BLaER1 treated with 17β-estradiol and CSF1 and Interleukin-3, amounts not matched to agents 10 nM and 100 nM (cell line): Measurements from ENCODE around the gene CA5B.

Experiments used
- H3K27ac ChIP-seq, 11 experiments: shearing (Covaris generic); formaldehyde crosslinking; 2 replicates each; pipeline ENCODE4 v1.8.1; 2022
- H3K27me3 ChIP-seq, 11 experiments: shearing (Covaris generic); formaldehyde crosslinking; 2 replicates each; pipeline ENCODE4 v1.8.1; 2022
- H3K36me3 ChIP-seq, 11 experiments: shearing (Covaris generic); formaldehyde crosslinking; 2 replicates each; pipeline ENCODE4 v1.8.1; 2022
- H3K4me1 ChIP-seq, 10 experiments: shearing (Covaris generic); formaldehyde crosslinking; 2 replicates each; pipeline ENCODE4 v1.8.1; 2022
- H3K4me2 ChIP-seq, 11 experiments: shearing (Covaris generic); formaldehyde crosslinking; 2 replicates each; pipeline ENCODE4 v1.8.1; 2022
- H3K4me3 ChIP-seq, 10 experiments: shearing (Covaris generic); formaldehyde crosslinking; 2 replicates each; pipeline ENCODE4 v1.8.1; 2022
- H3K9ac ChIP-seq, 11 experiments: shearing (Covaris generic); formaldehyde crosslinking; 2 replicates each; pipeline ENCODE4 v1.8.1; 2022
- H3K9me3 ChIP-seq, 11 experiments: shearing (Covaris generic); formaldehyde crosslinking; replicated peaks in 1 of 11; 2 replicates each; pipeline ENCODE4 v1.8.1; 2022
- H4K20me1 ChIP-seq, 11 experiments: shearing (Covaris generic); formaldehyde crosslinking; 2 replicates each; pipeline ENCODE4 v1.8.1; 2022
- Cebpa-rat ChIP-seq, 11 experiments: shearing (Covaris generic); IDR thresholded peaks; 2 replicates each; pipeline ENCODE4 v1.8.1; 2022

CA5B gene

DNA sequence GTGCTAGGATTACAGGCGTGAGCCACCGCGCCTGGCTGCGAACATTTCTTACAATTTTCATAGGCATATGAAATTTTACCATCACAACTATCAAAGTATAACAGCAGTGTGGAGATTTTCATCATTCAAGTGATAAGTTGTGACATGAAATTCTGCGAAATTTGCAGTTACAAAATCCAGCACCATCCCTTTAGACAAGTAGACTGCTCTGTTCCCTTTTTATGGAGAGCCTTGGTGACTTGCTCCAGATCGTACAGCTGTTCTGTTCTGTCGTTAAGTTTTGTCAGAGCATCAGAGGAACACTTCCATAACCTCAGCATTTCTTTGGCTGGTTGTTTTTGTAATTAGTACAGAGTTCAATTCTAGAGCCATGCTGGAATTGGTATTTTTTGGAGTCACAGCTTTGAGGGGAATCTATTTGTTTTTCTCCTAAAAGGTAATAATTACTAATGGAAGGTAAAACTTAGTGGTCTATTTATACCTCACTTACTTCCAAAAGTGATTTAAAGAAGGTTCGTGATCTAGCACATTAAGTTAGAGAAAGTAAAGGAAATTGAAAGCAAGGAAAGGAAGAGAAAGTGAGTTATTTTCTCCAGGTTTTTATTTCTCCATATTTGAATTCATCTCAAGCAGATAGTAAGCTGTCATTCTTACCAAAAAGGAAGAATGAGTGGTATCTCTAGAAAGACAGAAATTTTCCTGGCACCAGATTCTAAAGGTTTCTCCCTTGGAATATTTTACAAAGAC is 74.3 kb downstream of the CA5B start:
- Histone ChIP-seq H3K27me3 (peaks cover 0 to 6% (median 0%) of the 10 kb centered on the region in 11 experiments; a peak in 1 of 22 replicates), H3K4me1 (peaks cover 14 to 33% (median 20%) of the 10 kb centered on the region in 10 experiments), H3K9ac (no peak overlapping the region), H3K9me3 (no peaks in the 10 kb centered on the region), H3K36me3 (peaks cover 79 to 99% (median 89%) of the 10 kb centered on the region in 11 experiments), H4K20me1 (peaks cover 0 to 13% (median 5%) of the 10 kb centered on the region in 11 experiments; a peak in 4 of 22 replicates), H3K27ac (no peak overlapping the region), H3K4me3 (no peak overlapping the region), H3K4me2 (no peak overlapping the region)
- TF ChIP-seq Cebpa-rat (IDR thresholded peaks at IDR 0.05): no peak

DNA sequence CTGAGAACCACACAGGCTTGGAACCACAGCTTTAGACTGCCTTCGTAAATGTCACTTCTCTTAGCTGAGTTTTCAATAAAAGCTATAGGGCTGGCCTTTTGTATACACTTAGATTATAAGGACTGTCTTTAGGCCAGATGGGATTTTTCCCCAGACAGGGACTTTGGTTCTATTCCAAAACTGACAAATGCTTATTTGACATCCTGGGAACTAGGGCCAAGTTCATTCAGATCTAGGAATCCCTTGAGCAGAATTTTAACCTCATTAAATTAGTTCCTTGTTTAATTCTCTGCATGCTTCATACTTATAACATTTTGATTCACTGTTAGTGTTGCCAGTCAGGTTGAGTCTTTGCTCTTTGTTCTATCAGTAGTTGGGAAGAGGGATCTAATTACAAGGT is 75.3 kb downstream of the CA5B start:
- Histone ChIP-seq H3K4me3 (no peak overlapping the region), H3K36me3 (peaks cover 74 to 99% (median 89%) of the 10 kb centered on the region in 11 experiments), H3K4me2 (no peak overlapping the region), H3K4me1 (peaks cover 14 to 34% (median 21%) of the 10 kb centered on the region in 10 experiments), H3K27ac (no peak overlapping the region), H3K9ac (no peak overlapping the region), H3K9me3 (no peaks in the 10 kb centered on the region), H4K20me1 (peaks cover 0 to 13% (median 5%) of the 10 kb centered on the region in 11 experiments; a peak in 4 of 22 replicates), H3K27me3 (peaks cover 0 to 6% (median 0%) of the 10 kb centered on the region in 11 experiments; a peak in 1 of 22 replicates)
- TF ChIP-seq Cebpa-rat (IDR thresholded peaks at IDR 0.05): no peak

DNA sequence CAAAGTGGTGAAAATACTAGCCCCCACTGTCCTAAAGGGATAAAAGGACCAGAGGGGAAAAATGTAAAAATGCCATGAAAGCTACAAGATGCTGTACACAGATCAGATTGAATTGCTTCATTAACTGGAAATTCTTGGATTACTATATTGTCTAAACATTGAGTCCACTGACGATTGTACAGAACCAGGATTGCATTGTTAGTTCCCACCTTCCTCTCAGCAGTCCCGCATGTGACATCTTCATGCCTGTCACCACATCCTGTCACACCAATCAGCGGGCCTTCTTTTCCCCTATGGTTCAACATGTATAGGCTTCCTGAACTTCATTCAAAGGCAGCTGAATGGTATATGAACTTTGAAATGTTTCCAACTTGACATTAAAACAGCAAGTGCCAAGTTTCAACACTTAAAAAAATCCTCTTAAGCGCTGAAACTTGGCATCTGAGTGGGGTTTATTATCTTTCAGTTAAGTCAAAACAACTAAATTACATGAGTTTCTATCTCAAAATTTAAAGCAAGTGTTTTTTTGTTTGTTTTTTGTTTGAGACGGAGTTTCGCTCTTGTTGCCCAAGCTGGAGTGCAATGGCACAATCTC is 76.8 kb downstream of the CA5B start:
- Histone ChIP-seq H3K27me3 (peaks cover 0 to 4% (median 0%) of the 10 kb centered on the region in 11 experiments; a peak in 1 of 22 replicates), H3K4me2 (peak overlapping the region in 1 of 11 experiments; percentile 19; a peak in 2 of 22 replicates), H4K20me1 (peaks cover 0 to 16% (median 5%) of the 10 kb centered on the region in 11 experiments; a peak in 5 of 22 replicates), H3K9me3 (no peaks in the 10 kb centered on the region), H3K4me1 (peaks cover 14 to 34% (median 21%) of the 10 kb centered on the region in 10 experiments), H3K27ac (no peak overlapping the region), H3K4me3 (no peak overlapping the region), H3K9ac (no peak overlapping the region), H3K36me3 (peaks cover 74 to 99% (median 90%) of the 10 kb centered on the region in 11 experiments)
- TF ChIP-seq Cebpa-rat (IDR thresholded peaks at IDR 0.05): no peak

DNA sequence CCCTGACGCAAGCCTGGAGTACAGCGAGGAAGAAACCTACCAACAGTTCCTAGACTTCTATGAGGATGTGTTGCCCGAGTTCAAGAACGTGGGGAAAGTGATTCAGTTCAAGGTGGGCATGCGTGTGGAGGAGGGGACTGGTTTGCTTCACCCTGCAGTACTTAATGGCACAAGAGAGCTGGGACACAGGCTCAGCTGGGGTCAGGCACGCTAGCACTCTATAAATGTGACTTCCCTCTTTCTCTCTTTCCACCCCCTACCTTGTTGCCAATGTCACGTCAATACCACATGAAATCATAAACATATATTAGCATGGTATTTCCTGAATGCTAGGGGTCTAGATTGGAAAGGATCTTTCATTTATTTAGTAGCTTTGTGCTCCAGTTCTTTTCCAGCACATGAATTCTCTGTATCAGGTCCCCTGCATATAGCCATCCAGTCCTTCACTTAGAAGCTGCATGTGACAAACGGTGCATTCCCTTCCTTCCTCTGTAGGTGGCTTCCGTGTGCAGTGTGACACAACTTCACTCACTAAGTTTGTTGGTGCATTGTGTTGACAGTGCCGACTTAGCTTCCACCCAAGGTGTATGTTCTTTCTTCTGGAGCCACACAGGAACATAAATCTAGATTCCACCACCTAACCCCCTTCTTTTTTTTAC is 77.8 kb downstream of the CA5B start:
- peaks cover 79 to 99% (median 91%) of the 10 kb centered on the region in 11 experiments for H3K36me3 ChIP-seq
- peaks cover 0 to 18% (median 6%) of the 10 kb centered on the region in 11 experiments; a peak in 6 of 22 replicates for H4K20me1 ChIP-seq
- H3K27me3 ChIP-seq: peaks cover 0 to 2% (median 0%) of the 10 kb centered on the region in 11 experiments; a peak in 1 of 22 replicates
- no peak overlapping the region for H3K4me3 ChIP-seq
- H3K9ac ChIP-seq: 0 out of 22 replicates have a peak overlapping the region, but pooled peaks of 2 of the 11 experiments have one; percentile 1 to 47
- H3K27ac ChIP-seq: peak overlapping the region in 9 of 11 experiments; percentile 14 to 65 (median 54); a peak in 14 of 22 replicates
- peak overlapping the region; percentile 18 to 72 (median 41); a peak in 16 of 22 replicates for H3K4me2 ChIP-seq
- no peaks in the 10 kb centered on the region for H3K9me3 ChIP-seq
- TF ChIP-seq Cebpa-rat (IDR thresholded peaks at IDR 0.05): no peak
- H3K4me1 ChIP-seq: peaks cover 14 to 34% (median 21%) of the 10 kb centered on the region in 10 experiments

DNA sequence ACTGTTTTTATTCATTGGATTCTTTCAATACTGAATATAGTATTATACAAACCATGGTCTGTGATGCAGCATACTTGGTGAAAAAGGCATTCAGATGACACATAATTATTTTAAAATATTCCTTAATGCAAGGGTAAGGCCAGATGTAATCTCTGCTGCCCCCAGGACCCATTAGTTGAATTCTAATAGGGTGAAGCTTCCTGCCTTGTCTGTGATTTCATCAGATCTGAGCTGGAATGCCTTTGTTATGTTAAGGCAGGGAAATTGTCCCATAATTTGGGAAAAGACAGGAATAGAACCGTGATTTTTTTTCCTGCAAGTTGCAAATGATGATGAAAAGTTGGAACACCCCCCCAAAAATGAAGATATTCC is 78.4 kb downstream of the CA5B start:
- no peaks in the 10 kb centered on the region; a peak in 1 of 22 replicates for H3K27me3 ChIP-seq
- peaks cover 14 to 34% (median 21%) of the 10 kb centered on the region in 10 experiments for H3K4me1 ChIP-seq
- no peak overlapping the region for H3K4me3 ChIP-seq
- H3K27ac ChIP-seq: peak overlapping the region in 10 of 11 experiments; percentile 5 to 65 (median 53); a peak in 19 of 22 replicates
- no peaks in the 10 kb centered on the region for H3K9me3 ChIP-seq
- peak overlapping the region in 7 of 11 experiments; percentile 1 to 47 (median 20); a peak in 6 of 22 replicates for H3K9ac ChIP-seq
- peak overlapping the region; percentile 18 to 72 (median 41); a peak in 20 of 22 replicates for H3K4me2 ChIP-seq
- TF ChIP-seq Cebpa-rat (IDR thresholded peaks at IDR 0.05): no peak
- H4K20me1 ChIP-seq: peaks cover 0 to 18% (median 4%) of the 10 kb centered on the region in 11 experiments; a peak in 6 of 22 replicates
- peaks cover 77 to 99% (median 90%) of the 10 kb centered on the region in 11 experiments for H3K36me3 ChIP-seq

DNA sequence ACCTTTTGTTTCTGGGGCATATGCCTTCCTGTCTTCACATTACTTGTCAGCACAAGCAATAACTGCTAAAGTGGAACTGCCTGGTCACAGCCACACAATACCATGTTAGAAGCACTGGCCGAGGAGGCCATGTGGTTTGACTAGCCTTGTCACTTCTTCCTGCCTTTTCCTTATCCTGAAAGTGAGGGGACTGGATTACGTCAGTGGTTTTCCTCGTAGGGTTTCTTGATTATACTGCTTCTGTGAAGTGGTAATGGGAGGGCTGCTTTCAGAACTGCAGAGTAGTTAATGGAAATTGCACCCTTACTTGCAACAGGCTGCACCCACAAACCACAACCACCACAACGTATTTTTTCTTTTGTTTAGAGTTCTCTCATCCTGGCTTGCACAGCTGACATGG is 78.8 kb downstream of the CA5B start:
- H3K27ac ChIP-seq: peak overlapping the region in 10 of 11 experiments; percentile 5 to 65 (median 53); a peak in 19 of 22 replicates

DNA sequence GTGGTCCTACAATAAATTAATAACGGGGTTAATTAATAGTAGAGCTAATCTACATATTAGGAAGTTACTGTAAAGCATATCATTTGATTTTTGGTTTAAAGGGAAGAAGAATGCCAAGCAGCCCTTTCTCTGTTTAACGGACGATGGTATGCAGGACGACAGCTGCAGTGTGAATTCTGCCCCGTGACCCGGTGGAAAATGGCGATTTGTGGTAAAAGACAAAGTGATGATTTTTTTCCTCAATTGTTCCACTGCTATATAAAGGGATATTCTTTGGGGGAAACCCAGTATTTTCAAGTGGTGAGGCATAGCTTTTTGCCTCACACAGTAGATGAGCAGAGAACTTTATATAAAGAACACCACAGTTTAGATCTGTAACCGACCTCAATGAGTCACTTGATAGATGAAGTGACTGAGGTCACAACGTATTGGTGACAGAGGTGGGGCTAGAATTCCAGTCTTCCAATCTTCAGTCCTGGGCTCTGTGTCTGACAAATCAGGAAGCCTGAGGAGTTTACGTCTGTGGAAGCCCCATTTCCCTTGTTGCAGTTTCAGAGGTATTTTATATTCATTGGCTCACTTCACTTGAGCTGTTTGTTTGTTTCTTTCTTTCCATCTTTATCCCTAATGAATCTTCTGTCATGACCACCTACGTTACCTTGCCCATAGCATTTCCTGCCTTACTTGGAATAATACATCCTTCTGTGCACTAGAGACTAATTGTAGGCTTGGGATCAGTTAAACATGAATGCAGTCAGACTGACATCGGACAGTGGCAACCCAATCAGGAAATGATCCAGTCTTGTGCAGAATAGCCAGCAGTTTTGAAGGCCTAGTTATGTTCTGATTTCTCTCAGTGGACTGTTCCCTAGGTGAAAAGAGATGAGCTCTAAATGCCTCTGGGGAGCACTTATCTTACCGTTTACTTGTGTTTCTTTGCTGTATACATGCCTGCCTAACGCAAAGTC is 82.3 kb downstream of the CA5B start:
- Histone ChIP-seq H3K36me3 (peaks cover 70 to 98% (median 88%) of the 10 kb centered on the region in 11 experiments), H3K4me2 (no peak overlapping the region), H3K4me1 (peaks cover 14 to 22% (median 18%) of the 10 kb centered on the region in 10 experiments), H3K9me3 (no peaks in the 10 kb centered on the region), H3K27ac (no peak overlapping the region), H3K4me3 (no peak overlapping the region), H4K20me1 (peaks cover 0 to 20% (median 6%) of the 10 kb centered on the region in 11 experiments; a peak in 7 of 22 replicates), H3K27me3 (no peaks in the 10 kb centered on the region; a peak in 2 of 22 replicates), H3K9ac (no peak overlapping the region)
- TF ChIP-seq Cebpa-rat (IDR thresholded peaks at IDR 0.05): no peak

More for the DNA sequence above, 78.8 kb downstream of the CA5B start:
- Histone ChIP-seq H3K27me3 (no peaks in the 10 kb centered on the region; a peak in 1 of 22 replicates), H3K4me3 (no peak overlapping the region), H3K9ac (peak overlapping the region in 8 of 11 experiments; percentile 1 to 47 (median 16); a peak in 5 of 22 replicates), H3K36me3 (peaks cover 74 to 99% (median 92%) of the 10 kb centered on the region in 11 experiments), H3K4me2 (peak overlapping the region; percentile 18 to 72 (median 41)), H3K4me1 (peaks cover 14 to 34% (median 21%) of the 10 kb centered on the region in 10 experiments), H3K9me3 (no peaks in the 10 kb centered on the region), H4K20me1 (peaks cover 0 to 18% (median 4%) of the 10 kb centered on the region in 11 experiments; a peak in 5 of 22 replicates)
- peak in 4 of 11 experiments; percentile 25 to 69 (median 44); a peak in 4 of 22 replicates for TF ChIP-seq Cebpa-rat (IDR thresholded peaks at IDR 0.05)
